HepG2 (cell line): ENCODE data around the gene IL32. TPM values are rescaled to one million over a fixed set of nuclear protein-coding genes. Genes with fewer than 3 reads are reported as not detected.

Experiments used
- ADNP ChIP-seq: sonication (generic); formaldehyde crosslinking; IDR thresholded peaks from 2 replicates; pipeline ENCODE4 v1.4.0; 2020; ENCODE audit warnings: missing genetic modification reagents
- AKNA ChIP-seq: sonication (generic); formaldehyde crosslinking; IDR thresholded peaks from 2 replicates; pipeline ENCODE4 v1.4.0; 2020; ENCODE audit warnings: missing genetic modification reagents, borderline replicate concordance
- CC2D1A ChIP-seq: sonication (generic); formaldehyde crosslinking; IDR thresholded peaks from 2 replicates; pipeline ENCODE4 v1.8.1; 2023; ENCODE audit warnings: mild to moderate bottlenecking, missing genetic modification reagents
- KLF6 ChIP-seq: IDR thresholded peaks from 2 replicates; pipeline ENCODE4 v1.8.0; 2016; ENCODE audit warnings: missing biosample characterization, missing genetic modification reagents
- MTF1 ChIP-seq: sonication (generic); formaldehyde crosslinking; IDR thresholded peaks from 2 replicates; pipeline ENCODE4 v1.5.0; 2020; ENCODE audit warnings: missing genetic modification reagents
- PHF8 ChIP-seq: sonication (generic); formaldehyde crosslinking; IDR thresholded peaks from 2 replicates; pipeline ENCODE4 v1.5.0; 2020; ENCODE audit warnings: missing genetic modification reagents
- PTBP1 ChIP-seq: fragments of 200-400 bp; formaldehyde crosslinking; IDR thresholded peaks from 2 replicates; pipeline ENCODE4 v1.6.1; 2018; ENCODE audit warnings: low read length, low read depth; ENCODE audit not compliant: poor library complexity, severe bottlenecking
- YEATS4 ChIP-seq: sonication (generic); formaldehyde crosslinking; IDR thresholded peaks from 2 replicates; pipeline ENCODE4 v1.4.0; 2020; ENCODE audit warnings: missing genetic modification reagents, borderline replicate concordance
- ZMYM2 ChIP-seq: sonication (generic); formaldehyde crosslinking; IDR thresholded peaks from 2 replicates; pipeline ENCODE4 v1.8.0; 2022; ENCODE audit warnings: mild to moderate bottlenecking, missing genetic modification reagents
- ZNF124 ChIP-seq: sonication (generic); formaldehyde crosslinking; IDR thresholded peaks from 2 replicates; pipeline ENCODE4 v1.4.0; 2020; ENCODE audit warnings: missing genetic modification reagents
- ZNF274 ChIP-seq: sonication (generic); formaldehyde crosslinking; IDR thresholded peaks from 2 replicates; pipeline ENCODE4 v1.5.1; 2020; ENCODE audit warnings: mild to moderate bottlenecking, missing genetic modification reagents
- ZNF33A ChIP-seq: sonication (generic); formaldehyde crosslinking; IDR thresholded peaks from 2 replicates; pipeline ENCODE4 v1.5.1; 2020; ENCODE audit warnings: missing genetic modification reagents, mild to moderate bottlenecking, moderate library complexity, borderline replicate concordance
- ZNF354B ChIP-seq: sonication (generic); formaldehyde crosslinking; IDR thresholded peaks from 2 replicates; pipeline ENCODE4 v1.8.0; 2022; ENCODE audit warnings: mild to moderate bottlenecking, missing genetic modification reagents
- ZNF766 ChIP-seq: sonication (generic); formaldehyde crosslinking; IDR thresholded peaks from 2 replicates; pipeline ENCODE4 v1.5.0; 2020; ENCODE audit warnings: missing genetic modification reagents, borderline replicate concordance
- ZSCAN9 ChIP-seq: IDR thresholded peaks from 2 replicates; pipeline ENCODE4 v1.6.1; 2016; ENCODE audit warnings: borderline replicate concordance
- polyA plus RNA-seq, 8 experiments: library from polyadenylated mRNA; depleted of rRNA in 3 of 8; stranded (reverse) in 7 of 8; unstranded in 1 of 8; fragments of >200 nt; fragmentation: Illumina TruSeq in 4 of 8; extraction: Trizol in 4 of 8; gene quantifications; 2 replicates each; pipeline versions ENCODE4 v1.2.1 to v1.2.3, GENCODE V29; 2011 to 2016; ENCODE audit warnings: low read depth in 4 of 8, missing spikeins in 1 of 8, mixed read lengths in 1 of 8; ENCODE audit not compliant: insufficient read depth in 1 of 8
- total RNA-seq, 5 experiments: library from RNA; depleted of rRNA; stranded (reverse); fragments of >200 nt; fragmentation: Illumina TruSeq; extraction: Trizol; gene quantifications; 2 replicates each; pipeline ENCODE4 v1.2.3, GENCODE V29; 2016; ENCODE audit warnings: low read depth in 1 of 5
- TF ChIP-seq, protein P1 (sequence below): fragments of 450-650 bp; IDR thresholded peaks from 2 replicates; pipeline ENCODE4 v1.6.1; 2016
- TF ChIP-seq, protein P2 (sequence below): sonication (generic); formaldehyde crosslinking; IDR thresholded peaks from 2 replicates; pipeline ENCODE4 v1.8.0; 2022; ENCODE audit warnings: mild to moderate bottlenecking, missing genetic modification reagents; ENCODE audit not compliant: insufficient replicate concordance
- TF ChIP-seq, protein P3 (sequence below): sonication (generic); formaldehyde crosslinking; IDR thresholded peaks from 2 replicates; pipeline ENCODE4 v1.4.0; 2020; ENCODE audit warnings: missing genetic modification reagents, borderline replicate concordance

IL32 gene
- total and polyA plus RNA-seq, 2 of the 13 experiments (the other 11 are each of a cell fraction or from before 2014, with no cell fraction given): 115 to 165 TPM

GRCh38 chr16:3087243-3088235 is 22.1 kb downstream of the IL32 start (continued):
- TF ChIP-seq ZSCAN9 (CRISPR knock-in tag) (no peak), CC2D1A (CRISPR knock-in tag) (no peak), AKNA (CRISPR knock-in tag) (no peak), ZNF766 (0 out of 2 replicates have a peak, but pooled peaks have one; percentile 20), PHF8 (CRISPR knock-in tag) (no peak), ZNF33A (CRISPR knock-in tag) (no peak), YEATS4 (CRISPR knock-in tag) (no peak), ZNF274 (peak; percentile 12; the same call in 1 of the 2 replicates), ZNF354B (CRISPR knock-in tag) (no peak), ZNF124 (no peak), KLF6 (CRISPR knock-in tag) (no peak), PTBP1 (no peak), MTF1 (CRISPR knock-in tag) (no peak), ZMYM2 (CRISPR knock-in tag) (0 out of 2 replicates have a peak, but pooled peaks have one; percentile 40), ADNP (CRISPR knock-in tag) (no peak)
- TF ChIP-seq, protein P1, sequence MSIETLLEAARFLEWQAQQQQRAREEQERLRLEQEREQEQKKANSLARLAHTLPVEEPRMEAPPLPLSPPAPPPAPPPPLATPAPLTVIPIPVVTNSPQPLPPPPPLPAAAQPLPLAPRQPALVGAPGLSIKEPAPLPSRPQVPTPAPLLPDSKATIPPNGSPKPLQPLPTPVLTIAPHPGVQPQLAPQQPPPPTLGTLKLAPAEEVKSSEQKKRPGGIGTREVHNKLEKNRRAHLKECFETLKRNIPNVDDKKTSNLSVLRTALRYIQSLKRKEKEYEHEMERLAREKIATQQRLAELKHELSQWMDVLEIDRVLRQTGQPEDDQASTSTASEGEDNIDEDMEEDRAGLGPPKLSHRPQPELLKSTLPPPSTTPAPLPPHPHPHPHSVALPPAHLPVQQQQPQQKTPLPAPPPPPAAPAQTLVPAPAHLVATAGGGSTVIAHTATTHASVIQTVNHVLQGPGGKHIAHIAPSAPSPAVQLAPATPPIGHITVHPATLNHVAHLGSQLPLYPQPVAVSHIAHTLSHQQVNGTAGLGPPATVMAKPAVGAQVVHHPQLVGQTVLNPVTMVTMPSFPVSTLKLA: no peak
- TF ChIP-seq, protein P2, sequence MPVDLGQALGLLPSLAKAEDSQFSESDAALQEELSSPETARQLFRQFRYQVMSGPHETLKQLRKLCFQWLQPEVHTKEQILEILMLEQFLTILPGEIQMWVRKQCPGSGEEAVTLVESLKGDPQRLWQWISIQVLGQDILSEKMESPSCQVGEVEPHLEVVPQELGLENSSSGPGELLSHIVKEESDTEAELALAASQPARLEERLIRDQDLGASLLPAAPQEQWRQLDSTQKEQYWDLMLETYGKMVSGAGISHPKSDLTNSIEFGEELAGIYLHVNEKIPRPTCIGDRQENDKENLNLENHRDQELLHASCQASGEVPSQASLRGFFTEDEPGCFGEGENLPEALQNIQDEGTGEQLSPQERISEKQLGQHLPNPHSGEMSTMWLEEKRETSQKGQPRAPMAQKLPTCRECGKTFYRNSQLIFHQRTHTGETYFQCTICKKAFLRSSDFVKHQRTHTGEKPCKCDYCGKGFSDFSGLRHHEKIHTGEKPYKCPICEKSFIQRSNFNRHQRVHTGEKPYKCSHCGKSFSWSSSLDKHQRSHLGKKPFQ (CRISPR knock-in tag): no peak
- TF ChIP-seq, protein P3, sequence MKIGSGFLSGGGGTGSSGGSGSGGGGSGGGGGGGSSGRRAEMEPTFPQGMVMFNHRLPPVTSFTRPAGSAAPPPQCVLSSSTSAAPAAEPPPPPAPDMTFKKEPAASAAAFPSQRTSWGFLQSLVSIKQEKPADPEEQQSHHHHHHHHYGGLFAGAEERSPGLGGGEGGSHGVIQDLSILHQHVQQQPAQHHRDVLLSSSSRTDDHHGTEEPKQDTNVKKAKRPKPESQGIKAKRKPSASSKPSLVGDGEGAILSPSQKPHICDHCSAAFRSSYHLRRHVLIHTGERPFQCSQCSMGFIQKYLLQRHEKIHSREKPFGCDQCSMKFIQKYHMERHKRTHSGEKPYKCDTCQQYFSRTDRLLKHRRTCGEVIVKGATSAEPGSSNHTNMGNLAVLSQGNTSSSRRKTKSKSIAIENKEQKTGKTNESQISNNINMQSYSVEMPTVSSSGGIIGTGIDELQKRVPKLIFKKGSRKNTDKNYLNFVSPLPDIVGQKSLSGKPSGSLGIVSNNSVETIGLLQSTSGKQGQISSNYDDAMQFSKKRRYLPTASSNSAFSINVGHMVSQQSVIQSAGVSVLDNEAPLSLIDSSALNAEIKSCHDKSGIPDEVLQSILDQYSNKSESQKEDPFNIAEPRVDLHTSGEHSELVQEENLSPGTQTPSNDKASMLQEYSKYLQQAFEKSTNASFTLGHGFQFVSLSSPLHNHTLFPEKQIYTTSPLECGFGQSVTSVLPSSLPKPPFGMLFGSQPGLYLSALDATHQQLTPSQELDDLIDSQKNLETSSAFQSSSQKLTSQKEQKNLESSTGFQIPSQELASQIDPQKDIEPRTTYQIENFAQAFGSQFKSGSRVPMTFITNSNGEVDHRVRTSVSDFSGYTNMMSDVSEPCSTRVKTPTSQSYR: no peak
